Cardiac fibroblast (primary cell): Measurements from ENCODE around the gene COL4A2.
A peak's percentile ranks its signal among the peaks of the same experiment; 100 is the strongest.

Experiments
- DNase-seq, 2 donors: peaks; one replicate each; pipeline versions ENCODE4 v3.0.0 to v3.0.0-alpha.2; 2010; ENCODE audit warnings: low read depth in 2 of 2
- H3K4me3 ChIP-seq, 2 donors: replicated peaks in 1 of 2; 1 replicate in 1 of 2; 2 replicates in 1 of 2; pipeline ENCODE4 v1.5.1; 2011; ENCODE audit warnings: low read depth in 2 of 2, low read length in 2 of 2, mild to moderate bottlenecking in 2 of 2, moderate library complexity in 1 of 2
- CTCF ChIP-seq: IDR thresholded peaks from one replicate; pipeline ENCODE4 v1.5.1; 2011; ENCODE audit warnings: low read depth, mild to moderate bottlenecking, low read length, inconsistent platforms

Gene COL4A2

GRCh38 chr13:110418944-110419343 lies 111.9 kb downstream of the COL4A2 start:
- no peak for DNase-seq
- no peak for TF ChIP-seq CTCF
- H3K4me3 ChIP-seq, result no peak overlapping the region

- no peak for TF ChIP-seq CTCF
- peak in 1 of 2 donors; percentile 69 for DNase-seq
- H3K4me3 ChIP-seq, result no peak overlapping the region
These were observed 112.3 kb downstream of the COL4A2 start for GRCh38 chr13:110419381-110419791.

GRCh38 chr13:110419946-110420345 lies 112.9 kb downstream of the COL4A2 start:
- no peak for DNase-seq
- H3K4me3 ChIP-seq, result no peak overlapping the region
- TF ChIP-seq CTCF, result no peak

GRCh38 chr13:110420626-110421025 lies 113.5 kb downstream of the COL4A2 start:
- DNase-seq, result no peak
- H3K4me3 ChIP-seq, result no peak overlapping the region
- TF ChIP-seq CTCF, result no peak

GRCh38 chr13:110421061-110421460 lies 114.0 kb downstream of the COL4A2 start:
- H3K4me3 ChIP-seq, result no peak overlapping the region
- TF ChIP-seq CTCF, result no peak
- DNase-seq, result peak in 1 of 2 donors; percentile 53

GRCh38 chr13:110421696-110422385 lies 114.8 kb downstream of the COL4A2 start:
- no peak overlapping the region for H3K4me3 ChIP-seq
- no peak for TF ChIP-seq CTCF
- DNase-seq, result peak; percentile 68 to 76
